BLaER1 (cell line): ENCODE results near the gene CACNA1I.

ENCODE experiments used
- H3K27ac ChIP-seq: shearing (Covaris generic); formaldehyde crosslinking; 2 replicates; pipeline ENCODE4 v1.8.1; 2022
- H3K27me3 ChIP-seq: shearing (Covaris generic); formaldehyde crosslinking; 2 replicates; pipeline ENCODE4 v1.8.1; 2022
- H3K36me3 ChIP-seq: shearing (Covaris generic); formaldehyde crosslinking; 2 replicates; pipeline ENCODE4 v1.8.1; 2022
- H3K4me1 ChIP-seq: shearing (Covaris generic); formaldehyde crosslinking; 2 replicates; pipeline ENCODE4 v1.8.1; 2022
- H3K4me2 ChIP-seq: shearing (Covaris generic); formaldehyde crosslinking; 2 replicates; pipeline ENCODE4 v1.8.1; 2022
- H3K4me3 ChIP-seq: shearing (Covaris generic); formaldehyde crosslinking; 2 replicates; pipeline ENCODE4 v1.8.1; 2022
- H3K9ac ChIP-seq: shearing (Covaris generic); formaldehyde crosslinking; 2 replicates; pipeline ENCODE4 v1.8.1; 2022
- H3K9me3 ChIP-seq: shearing (Covaris generic); formaldehyde crosslinking; 2 replicates; pipeline ENCODE4 v1.8.1; 2022
- H4K20me1 ChIP-seq: shearing (Covaris generic); formaldehyde crosslinking; 2 replicates; pipeline ENCODE4 v1.8.1; 2022
- Cebpa-rat ChIP-seq: shearing (Covaris generic); IDR thresholded peaks from 2 replicates; pipeline ENCODE4 v1.8.1; 2022

Gene CACNA1I

DNA sequence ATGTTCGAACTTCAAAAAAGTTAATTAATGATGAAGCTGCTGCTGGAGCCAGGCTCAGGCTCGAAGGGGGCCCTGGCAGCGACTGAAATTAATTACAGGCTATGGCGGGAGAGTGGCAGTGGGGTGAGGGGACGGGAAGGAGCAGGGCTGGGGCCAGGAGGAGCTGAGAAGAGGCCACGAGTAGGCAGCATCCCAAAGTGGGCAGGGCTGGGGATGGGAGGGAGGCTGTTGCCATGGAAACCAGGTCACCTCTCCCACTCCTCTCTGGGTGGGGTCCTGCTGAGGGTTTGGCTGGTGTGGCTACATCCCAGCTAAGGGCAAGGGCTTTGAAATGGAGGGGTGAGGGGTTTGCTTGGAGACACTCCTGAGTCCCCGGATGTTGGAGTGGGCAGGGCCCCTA is 23.9 kb downstream of the CACNA1I start:
- Histone ChIP-seq H3K4me3 (no peak overlapping the region), H3K4me2 (no peak overlapping the region), H3K9ac (no peak overlapping the region), H3K9me3 (no peaks in the 10 kb centered on the region), H3K4me1 (peaks cover 41% of the 10 kb centered on the region), H3K36me3 (no peaks in the 10 kb centered on the region), H3K27ac (no peak overlapping the region), H3K27me3 (0 out of 2 replicates have a peak, but pooled peaks cover 5% of the 10 kb centered on the region), H4K20me1 (no peaks in the 10 kb centered on the region)
- no peak for TF ChIP-seq Cebpa-rat

GRCh38 chr22:39595622-39596172 is 25.1 kb downstream of the CACNA1I start:
- Histone ChIP-seq H3K4me2 (no peak overlapping the region), H3K9ac (no peak overlapping the region), H3K27me3 (0 out of 2 replicates have a peak, but pooled peaks cover 5% of the 10 kb centered on the region), H4K20me1 (no peaks in the 10 kb centered on the region), H3K9me3 (no peaks in the 10 kb centered on the region), H3K27ac (no peak overlapping the region), H3K36me3 (no peaks in the 10 kb centered on the region), H3K4me1 (peaks cover 48% of the 10 kb centered on the region), H3K4me3 (no peak overlapping the region)
- TF ChIP-seq Cebpa-rat, result no peak

DNA sequence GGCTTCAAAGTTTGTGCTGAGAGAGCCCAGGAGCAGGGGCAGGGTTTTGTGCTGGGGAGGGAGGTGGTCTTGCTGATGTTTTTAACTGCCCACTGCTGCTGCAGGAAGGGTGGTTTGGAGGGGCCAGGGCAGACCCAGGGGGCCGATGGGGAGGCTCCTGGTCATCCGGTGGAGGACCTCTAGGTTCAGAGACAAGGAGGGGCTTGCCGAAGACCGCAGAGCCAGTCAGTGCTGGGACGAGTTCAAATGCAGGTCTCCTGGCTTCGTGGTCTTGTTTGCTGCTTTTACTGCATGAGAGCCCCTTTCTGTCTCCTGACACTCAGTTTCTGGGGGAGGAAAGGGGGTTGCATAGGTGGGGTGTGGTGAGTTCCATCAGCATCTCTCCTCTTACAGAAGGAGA is 26.0 kb downstream of the CACNA1I start:
- Histone ChIP-seq H3K27ac (no peak overlapping the region), H4K20me1 (no peaks in the 10 kb centered on the region), H3K4me1 (peaks cover 54% of the 10 kb centered on the region), H3K27me3 (0 out of 2 replicates have a peak, but pooled peaks cover 5% of the 10 kb centered on the region), H3K4me3 (no peak overlapping the region), H3K36me3 (no peaks in the 10 kb centered on the region), H3K9ac (no peak overlapping the region), H3K9me3 (peaks cover 8% of the 10 kb centered on the region), H3K4me2 (peak overlapping the region; percentile 30)
- TF ChIP-seq Cebpa-rat, result no peak

GRCh38 chr22:39597236-39597869 is 26.8 kb downstream of the CACNA1I start:
- H3K4me1 ChIP-seq, result peaks cover 52% of the 10 kb centered on the region
- peak overlapping the region; percentile 30 for H3K4me2 ChIP-seq
- peaks cover 11% of the 10 kb centered on the region for H3K9me3 ChIP-seq
- no peak overlapping the region for H3K9ac ChIP-seq
- H3K27ac ChIP-seq, result no peak overlapping the region
- no peaks in the 10 kb centered on the region for H4K20me1 ChIP-seq
- H3K27me3 ChIP-seq, result 0 out of 2 replicates have a peak, but pooled peaks cover 5% of the 10 kb centered on the region
- no peaks in the 10 kb centered on the region for H3K36me3 ChIP-seq
- TF ChIP-seq Cebpa-rat, result no peak
- H3K4me3 ChIP-seq, result no peak overlapping the region

DNA sequence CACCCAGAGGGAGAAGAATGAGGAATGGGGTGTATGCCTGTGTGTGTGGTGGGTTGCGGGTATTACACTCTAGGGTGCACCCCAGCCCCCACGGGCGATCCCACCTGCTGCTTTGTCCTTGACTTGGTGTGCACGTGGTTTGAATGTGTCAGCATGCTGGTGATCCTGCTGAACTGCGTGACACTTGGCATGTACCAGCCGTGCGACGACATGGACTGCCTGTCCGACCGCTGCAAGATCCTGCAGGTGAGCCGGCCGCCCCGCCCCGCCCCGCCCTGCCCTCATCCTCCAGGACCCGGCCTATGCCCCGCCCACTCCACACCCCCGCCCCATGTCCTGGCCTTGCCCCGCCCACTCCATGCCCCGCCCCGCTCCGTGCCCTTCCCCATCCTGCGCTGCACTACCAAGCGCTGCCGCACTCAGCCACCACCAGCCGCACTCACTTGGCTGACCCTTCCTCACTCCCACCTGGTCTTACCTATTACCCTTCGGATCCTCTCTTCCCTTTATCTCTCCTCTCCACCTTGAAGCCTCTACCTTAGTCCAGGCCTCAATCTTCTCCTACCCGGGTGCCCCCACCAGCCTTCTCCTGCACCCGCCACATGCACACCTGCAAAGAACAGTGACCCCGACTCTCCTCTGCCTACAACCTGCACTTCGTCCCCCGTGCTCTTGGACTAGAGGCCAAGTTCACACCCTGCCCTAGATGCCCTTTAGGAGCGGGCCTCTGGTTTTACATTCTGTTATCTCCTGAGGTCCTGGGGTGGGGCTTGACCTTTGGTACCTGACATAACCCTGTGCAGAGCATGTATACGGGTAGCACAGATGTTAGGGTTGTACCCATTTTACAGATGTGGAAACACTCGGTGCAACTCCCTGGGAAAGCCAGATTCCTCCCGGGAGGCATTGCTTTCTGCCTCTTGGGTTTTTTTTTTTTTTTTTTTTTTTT is 27.7 kb downstream of the CACNA1I start:
- Histone ChIP-seq H3K27me3 (0 out of 2 replicates have a peak, but pooled peaks cover 5% of the 10 kb centered on the region), H3K4me1 (peaks cover 44% of the 10 kb centered on the region), H3K9ac (no peak overlapping the region), H3K4me2 (no peak overlapping the region), H4K20me1 (no peaks in the 10 kb centered on the region), H3K4me3 (no peak overlapping the region), H3K9me3 (peaks cover 21% of the 10 kb centered on the region), H3K36me3 (no peaks in the 10 kb centered on the region), H3K27ac (no peak overlapping the region)
- TF ChIP-seq Cebpa-rat, result no peak

- Histone ChIP-seq H3K4me3 (no peak overlapping the region), H3K4me1 (peaks cover 31% of the 10 kb centered on the region), H3K9me3 (peaks cover 25% of the 10 kb centered on the region), H3K36me3 (no peaks in the 10 kb centered on the region), H3K4me2 (no peak overlapping the region), H4K20me1 (no peaks in the 10 kb centered on the region), H3K27me3 (0 out of 2 replicates have a peak, but pooled peaks cover 5% of the 10 kb centered on the region), H3K27ac (no peak overlapping the region), H3K9ac (no peak overlapping the region)
- TF ChIP-seq Cebpa-rat, result no peak
These were observed 30.1 kb downstream of the CACNA1I start for GRCh38 chr22:39600491-39601179.

DNA sequence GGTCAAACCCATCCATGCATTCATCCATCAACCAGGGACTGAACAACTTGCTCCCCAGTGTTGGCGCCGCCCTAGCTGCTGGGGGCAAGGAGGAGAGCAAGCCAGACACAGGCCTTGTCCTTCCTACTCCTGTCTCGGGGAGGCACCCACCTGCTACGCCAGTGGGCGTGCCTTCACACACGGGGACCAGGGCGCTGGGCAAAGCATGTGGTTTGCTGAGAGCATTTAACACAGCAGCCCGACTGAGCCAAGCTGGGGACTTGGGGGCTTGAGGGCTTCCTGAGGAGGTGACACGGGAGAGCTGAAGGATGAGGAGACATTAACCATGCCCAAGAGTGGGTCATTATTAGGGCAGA is 30.6 kb downstream of the CACNA1I start:
- Histone ChIP-seq H3K36me3 (no peaks in the 10 kb centered on the region), H3K9ac (no peak overlapping the region), H3K4me1 (peaks cover 31% of the 10 kb centered on the region), H3K4me2 (no peak overlapping the region), H4K20me1 (no peaks in the 10 kb centered on the region), H3K9me3 (peaks cover 25% of the 10 kb centered on the region), H3K4me3 (no peak overlapping the region), H3K27me3 (0 out of 2 replicates have a peak, but pooled peaks cover 5% of the 10 kb centered on the region), H3K27ac (no peak overlapping the region)
- TF ChIP-seq Cebpa-rat, result no peak

DNA sequence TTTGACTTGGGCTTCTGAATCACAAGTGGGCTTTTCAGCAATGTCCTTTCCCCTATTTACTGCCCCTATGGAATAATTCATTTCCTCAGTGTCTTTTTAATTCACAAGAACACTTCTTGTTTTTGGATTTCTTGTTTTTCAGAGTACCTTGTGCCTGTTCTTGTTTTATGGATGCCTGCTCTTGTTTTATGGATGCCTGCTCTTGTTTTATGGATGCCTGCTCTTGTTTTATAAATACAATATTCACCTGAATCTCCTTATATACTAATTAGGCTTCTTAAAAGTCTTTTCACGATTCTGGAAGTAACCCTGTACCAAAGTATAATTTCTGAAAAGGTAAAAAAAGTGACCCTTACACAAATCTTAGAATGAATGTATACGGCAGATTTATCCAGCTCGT is 32.8 kb downstream of the CACNA1I start:
- peaks cover 19% of the 10 kb centered on the region for H3K4me1 ChIP-seq
- no peak overlapping the region for H3K27ac ChIP-seq
- H3K4me2 ChIP-seq, result no peak overlapping the region
- no peak overlapping the region for H3K9ac ChIP-seq
- H4K20me1 ChIP-seq, result no peaks in the 10 kb centered on the region
- TF ChIP-seq Cebpa-rat, result no peak
- H3K4me3 ChIP-seq, result no peak overlapping the region
- H3K9me3 ChIP-seq, result peaks cover 25% of the 10 kb centered on the region
- no peaks in the 10 kb centered on the region for H3K36me3 ChIP-seq
- no peaks in the 10 kb centered on the region for H3K27me3 ChIP-seq

DNA sequence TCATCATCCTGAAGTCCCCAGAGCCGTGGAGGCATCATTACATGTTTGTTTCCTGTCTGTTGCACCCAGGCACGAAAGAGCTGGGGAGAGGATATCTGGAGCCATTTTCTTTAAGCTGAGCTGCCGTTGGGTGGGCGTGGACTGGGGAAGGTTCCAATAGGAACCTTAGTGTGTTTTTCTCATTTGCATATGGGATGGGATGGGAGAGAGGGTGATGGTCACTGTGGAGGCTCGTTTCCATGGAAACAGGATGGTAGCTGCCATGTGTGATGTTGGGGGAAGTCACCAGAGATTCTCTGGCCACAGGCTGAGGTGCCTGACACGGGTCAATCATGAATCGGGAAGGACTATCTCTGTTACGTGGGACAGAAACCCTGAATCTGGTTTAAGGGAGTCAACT is 39.7 kb downstream of the CACNA1I start:
- Histone ChIP-seq H3K9me3 (peaks cover 7% of the 10 kb centered on the region), H4K20me1 (no peaks in the 10 kb centered on the region), H3K4me1 (peaks cover 61% of the 10 kb centered on the region), H3K36me3 (no peaks in the 10 kb centered on the region), H3K27ac (no peak overlapping the region), H3K4me3 (no peak overlapping the region), H3K27me3 (no peaks in the 10 kb centered on the region), H3K9ac (no peak overlapping the region), H3K4me2 (peak overlapping the region; percentile 80)
- TF ChIP-seq Cebpa-rat, result no peak
